CD14-positive monocyte (primary cell): ENCODE data around the gene SLITRK2. TPM values are rescaled to one million over a fixed set of nuclear protein-coding genes. Genes with fewer than 3 reads are reported as not detected.

Experiments
- DNase-seq, 3 donors: peaks; one replicate each; pipeline ENCODE4 v3.0.0-alpha.2; 2011 to 2022
- H2AFZ ChIP-seq: 2 replicates; pipeline ENCODE4 v1.6.0; 2012; ENCODE audit warnings: mild to moderate bottlenecking, low read depth, low read length, inconsistent platforms; ENCODE audit not compliant: insufficient read depth, poor library complexity, severe bottlenecking
- H3K27ac ChIP-seq, 2 donors: 1 replicate in 1 of 2; 2 replicates in 1 of 2; pipeline ENCODE4 v1.5.1; 2012 to 2013; ENCODE audit warnings: low read length in 2 of 2, control low read depth in 1 of 2, inconsistent platforms in 1 of 2, low read depth in 1 of 2, mild to moderate bottlenecking in 1 of 2
- H3K27me3 ChIP-seq, 2 donors: one replicate each; pipeline versions ENCODE4 v1.6.0 to v1.6.1; 2011 to 2013; ENCODE audit warnings: low read length in 2 of 2; ENCODE audit not compliant: control insufficient read depth in 2 of 2, insufficient read depth in 2 of 2
- H3K36me3 ChIP-seq, 2 donors: replicated peaks in 1 of 2; 1 replicate in 1 of 2; 2 replicates in 1 of 2; pipeline versions ENCODE4 v1.5.1 to v1.6.1; 2012 to 2013; ENCODE audit warnings: low read length in 2 of 2, control low read depth in 1 of 2, inconsistent platforms in 1 of 2, mild to moderate bottlenecking in 1 of 2; ENCODE audit not compliant: insufficient read depth in 2 of 2, control insufficient read depth in 1 of 2
- H3K4me1 ChIP-seq, 2 donors: 1 replicate in 1 of 2; 2 replicates in 1 of 2; pipeline versions ENCODE4 v1.5.1 to v1.6.1; 2012 to 2013; ENCODE audit warnings: low read length in 2 of 2, control low read depth in 1 of 2, inconsistent platforms in 1 of 2, mild to moderate bottlenecking in 1 of 2, moderate library complexity in 1 of 2; ENCODE audit not compliant: insufficient read depth in 2 of 2, control insufficient read depth in 1 of 2
- H3K4me2 ChIP-seq: replicated peaks from 2 replicates; pipeline ENCODE3; 2012; ENCODE audit warnings: low read length, moderate library complexity, mild to moderate bottlenecking; ENCODE audit not compliant: poor library complexity, severe bottlenecking; ENCODE audit errors: extremely low read depth
- H3K4me3 ChIP-seq, 3 experiments: fragments of 200-600 bp in 1 of 3; sonication (generic) in 1 of 3; replicated peaks in 1 of 3; 1 replicate in 2 of 3; 2 replicates in 1 of 3; pipeline ENCODE4 v1.5.1; 2011 to 2013; ENCODE audit warnings: low read length in 3 of 3, mild to moderate bottlenecking in 3 of 3, control low read depth in 2 of 3, low read depth in 2 of 3, inconsistent platforms in 1 of 3, moderate library complexity in 1 of 3
- H3K79me2 ChIP-seq: 2 replicates; pipeline ENCODE4 v1.6.0; 2012; ENCODE audit warnings: mild to moderate bottlenecking, control low read depth, inconsistent platforms, low read length, moderate library complexity; ENCODE audit not compliant: insufficient read depth
- H3K9ac ChIP-seq: 2 replicates; pipeline ENCODE4 v1.6.0; 2017; ENCODE audit warnings: low read length, mild to moderate bottlenecking; ENCODE audit not compliant: insufficient read depth, poor library complexity, severe bottlenecking
- H3K9me3 ChIP-seq, 2 donors: replicated peaks in 1 of 2; 1 replicate in 1 of 2; 2 replicates in 1 of 2; pipeline versions ENCODE4 v1.5.1 to v1.6.1; 2012 to 2013; ENCODE audit warnings: low read length in 2 of 2, control low read depth in 1 of 2; ENCODE audit not compliant: control insufficient read depth in 1 of 2, insufficient read depth in 1 of 2
- H4K20me1 ChIP-seq: 2 replicates; pipeline ENCODE4 v1.6.0; 2012; ENCODE audit warnings: mild to moderate bottlenecking, low read length, control low read depth, moderate library complexity; ENCODE audit not compliant: insufficient read depth
- H3K27ac Mint-ChIP-seq, 7 donors: one replicate each; pipeline ENCODE4 v1.8.0; 2020; ENCODE audit warnings: mild to moderate bottlenecking in 7 of 7, mixed read lengths in 7 of 7, moderate library complexity in 6 of 7, inconsistent platforms in 2 of 7
- H3K27me3 Mint-ChIP-seq, 3 donors: one replicate each; pipeline ENCODE4 v1.8.0; 2021 to 2022; ENCODE audit warnings: low read depth in 3 of 3, mild to moderate bottlenecking in 3 of 3, mixed read lengths in 3 of 3, moderate library complexity in 3 of 3, inconsistent platforms in 1 of 3
- H3K36me3 Mint-ChIP-seq, 2 donors: one replicate each; pipeline ENCODE4 v1.8.0; 2020; ENCODE audit warnings: mixed read lengths in 2 of 2, inconsistent platforms in 1 of 2, mild to moderate bottlenecking in 1 of 2
- H3K4me1 Mint-ChIP-seq: one replicate; pipeline ENCODE4 v1.8.0; 2020; ENCODE audit warnings: mild to moderate bottlenecking, mixed read lengths
- H3K4me3 Mint-ChIP-seq, 2 donors: one replicate each; pipeline ENCODE4 v1.8.0; 2020; ENCODE audit warnings: mild to moderate bottlenecking in 2 of 2, mixed read lengths in 2 of 2, moderate library complexity in 1 of 2
- H3K9me3 Mint-ChIP-seq, 7 donors: one replicate each; pipeline ENCODE4 v1.8.0; 2020 to 2022; ENCODE audit warnings: mixed read lengths in 7 of 7, mild to moderate bottlenecking in 6 of 7, moderate library complexity in 6 of 7, inconsistent platforms in 2 of 7
- CTCF ChIP-seq: fragments of 200-600 bp; IDR thresholded peaks from one replicate; pipeline ENCODE4 v1.8.0; 2022; ENCODE audit warnings: antibody characterized with exemption, mild to moderate bottlenecking
- WGBS: methylation state at CpG from one replicate; pipeline ENCODE4 v1.1.5; 2013; ENCODE audit warnings: missing lambda C conversion rate; ENCODE audit not compliant: insufficient coverage; 5-methylcytosine and 5-hydroxymethylcytosine counted together
- intact Hi-C, 2 donors: fragments of 100-400 bp; cut with micrococcal nuclease; formaldehyde crosslinking; loops; one replicate each; pipeline versions ENCODE4 v1.15.0 to v1.15.1; 2023
- polyA plus RNA-seq, 3 donors: library from polyadenylated mRNA; depleted of rRNA in 1 of 3; unstranded in 2 of 3; stranded (reverse) in 1 of 3; fragments of 300-500 nt in 2 of 3; fragments of >200 nt in 1 of 3; fragmentation: Illumina TruSeq in 2 of 3; gene quantifications; 1 replicate in 2 of 3; 2 replicates in 1 of 3; pipeline ENCODE4 v1.2.3, GENCODE V29; 2012 to 2021

The SLITRK2 gene
- polyA plus RNA-seq, 3 donors = not detected

- no peak overlapping the region for H3K4me3 Mint-ChIP-seq
Measured at GRCh38 chrX:145843146-145843904, 25.7 kb downstream of the SLITRK2 start.

GRCh38 chrX:145844886-145845285 is 27.3 kb downstream of the SLITRK2 start:
- Mint-ChIP-seq H3K36me3 (no peaks in the 10 kb centered on the region), H3K9me3 (peaks cover 0 to 10% (median 4%) of the 10 kb centered on the region in 7 donors), H3K4me1 (no peaks in the 10 kb centered on the region), H3K27ac (no peak overlapping the region), H3K27me3 (peaks cover 0 to 2% (median 0%) of the 10 kb centered on the region in 3 donors), H3K4me3 (no peak overlapping the region)
- Histone ChIP-seq H3K36me3 (no peaks in the 10 kb centered on the region), H3K9ac (no peak overlapping the region), H3K27ac (no peak overlapping the region), H3K79me2 (no peaks in the 10 kb centered on the region), H3K4me1 (no peaks in the 10 kb centered on the region), H3K9me3 (no peaks in the 10 kb centered on the region), H3K27me3 (no peaks in the 10 kb centered on the region), H3K4me2 (no peak overlapping the region), H2AFZ (no peak overlapping the region), H3K4me3 (no peak overlapping the region), H4K20me1 (no peaks in the 10 kb centered on the region)
- no peak for TF ChIP-seq CTCF
- WGBS = 80% methylated on average over 1 of the region's 7 CpGs
- DNase-seq = no peak
- intact Hi-C loops = no loop called here

More at GRCh38 chrX:145843146-145843904, 25.7 kb downstream of the SLITRK2 start:
- Histone ChIP-seq H2AFZ (no peak overlapping the region), H4K20me1 (no peaks in the 10 kb centered on the region), H3K36me3 (no peaks in the 10 kb centered on the region), H3K4me2 (no peak overlapping the region), H3K9ac (no peak overlapping the region), H3K9me3 (no peaks in the 10 kb centered on the region), H3K4me1 (no peaks in the 10 kb centered on the region), H3K4me3 (no peak overlapping the region), H3K27ac (no peak overlapping the region), H3K79me2 (no peaks in the 10 kb centered on the region), H3K27me3 (no peaks in the 10 kb centered on the region)
- no peak for DNase-seq
- no peak for TF ChIP-seq CTCF
- no peaks in the 10 kb centered on the region for H3K36me3 Mint-ChIP-seq
- no CpG with 5 or more reads among the region's 7 CpGs for WGBS
- no peaks in the 10 kb centered on the region for H3K27me3 Mint-ChIP-seq
- intact Hi-C loops = no loop called here
- H3K27ac Mint-ChIP-seq = no peak overlapping the region
- H3K9me3 Mint-ChIP-seq = peaks cover 0 to 3% (median 0%) of the 10 kb centered on the region in 7 donors
- H3K4me1 Mint-ChIP-seq = no peaks in the 10 kb centered on the region
